Fibroblast of mammary gland (primary cell): ENCODE measurements around the gene GPBP1L1.
"Not testable (repeated sequence)": the region's sequence is repeated elsewhere in the genome, so short reads cannot be mapped to it uniquely, and the experiment has no call there.

Source experiments
- DNase-seq: peaks from one replicate; pipeline ENCODE4 v3.0.0-alpha.2; 2010; ENCODE audit warnings: low read depth
- H3K4me3 ChIP-seq: 2 replicates; pipeline ENCODE4 v1.5.1; 2011; ENCODE audit warnings: low read depth, mild to moderate bottlenecking, low read length, moderate library complexity; ENCODE audit not compliant: control insufficient read depth
- TF ChIP-seq, protein P1 (sequence below): conservative IDR thresholded peaks from 2 replicates; pipeline ENCODE4 v1.5.1; 2011; ENCODE audit warnings: low read depth, low read length, inconsistent platforms; ENCODE audit not compliant: control insufficient read depth, insufficient read depth

GPBP1L1 gene

DNA sequence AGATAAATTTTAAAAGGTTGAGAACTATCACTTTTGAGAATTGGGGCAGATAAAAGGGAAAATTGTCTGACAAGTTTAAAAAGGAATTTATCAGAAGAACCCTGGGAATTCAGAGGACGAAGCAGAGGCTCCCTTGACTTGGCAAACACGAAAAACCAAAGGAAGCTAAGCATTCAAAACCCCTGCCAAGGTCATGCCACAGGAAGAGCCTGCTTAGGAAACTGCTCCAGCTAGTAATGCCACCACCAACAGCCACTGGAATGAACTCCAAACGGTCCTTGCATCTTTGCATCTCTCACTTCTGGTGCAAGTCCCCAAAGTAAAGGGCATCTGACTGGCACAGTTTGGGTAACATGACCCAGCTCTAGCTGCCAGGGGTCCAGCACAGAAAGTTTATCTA is 7.2 kb downstream of the GPBP1L1 start:
- DNase-seq = peak; percentile 16
- TF ChIP-seq, protein P1, sequence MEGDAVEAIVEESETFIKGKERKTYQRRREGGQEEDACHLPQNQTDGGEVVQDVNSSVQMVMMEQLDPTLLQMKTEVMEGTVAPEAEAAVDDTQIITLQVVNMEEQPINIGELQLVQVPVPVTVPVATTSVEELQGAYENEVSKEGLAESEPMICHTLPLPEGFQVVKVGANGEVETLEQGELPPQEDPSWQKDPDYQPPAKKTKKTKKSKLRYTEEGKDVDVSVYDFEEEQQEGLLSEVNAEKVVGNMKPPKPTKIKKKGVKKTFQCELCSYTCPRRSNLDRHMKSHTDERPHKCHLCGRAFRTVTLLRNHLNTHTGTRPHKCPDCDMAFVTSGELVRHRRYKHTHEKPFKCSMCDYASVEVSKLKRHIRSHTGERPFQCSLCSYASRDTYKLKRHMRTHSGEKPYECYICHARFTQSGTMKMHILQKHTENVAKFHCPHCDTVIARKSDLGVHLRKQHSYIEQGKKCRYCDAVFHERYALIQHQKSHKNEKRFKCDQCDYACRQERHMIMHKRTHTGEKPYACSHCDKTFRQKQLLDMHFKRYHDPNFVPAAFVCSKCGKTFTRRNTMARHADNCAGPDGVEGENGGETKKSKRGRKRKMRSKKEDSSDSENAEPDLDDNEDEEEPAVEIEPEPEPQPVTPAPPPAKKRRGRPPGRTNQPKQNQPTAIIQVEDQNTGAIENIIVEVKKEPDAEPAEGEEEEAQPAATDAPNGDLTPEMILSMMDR = no peak
- H3K4me3 ChIP-seq = no peak overlapping the region

DNA sequence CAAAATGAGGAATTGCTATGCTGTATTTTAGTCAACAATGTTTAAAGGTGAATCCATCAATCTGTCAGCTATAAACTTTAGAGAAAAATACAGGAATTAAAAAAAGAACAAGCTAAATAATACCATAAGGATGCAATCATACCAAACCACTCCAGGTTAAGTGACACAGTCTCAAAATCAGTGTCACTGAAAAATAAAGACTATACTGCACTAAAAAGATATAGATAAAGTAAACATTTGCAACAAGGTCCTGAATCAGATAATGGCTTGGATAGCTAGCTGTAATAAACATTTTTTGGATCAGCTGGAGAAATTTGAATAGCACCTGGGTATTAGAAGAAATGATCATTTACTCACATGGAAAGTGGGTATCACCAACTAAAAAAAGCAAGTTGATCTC is 7.8 kb downstream of the GPBP1L1 start:
- DNase-seq = no peak
- TF ChIP-seq, protein P1 = no peak
- no peak overlapping the region for H3K4me3 ChIP-seq

DNA sequence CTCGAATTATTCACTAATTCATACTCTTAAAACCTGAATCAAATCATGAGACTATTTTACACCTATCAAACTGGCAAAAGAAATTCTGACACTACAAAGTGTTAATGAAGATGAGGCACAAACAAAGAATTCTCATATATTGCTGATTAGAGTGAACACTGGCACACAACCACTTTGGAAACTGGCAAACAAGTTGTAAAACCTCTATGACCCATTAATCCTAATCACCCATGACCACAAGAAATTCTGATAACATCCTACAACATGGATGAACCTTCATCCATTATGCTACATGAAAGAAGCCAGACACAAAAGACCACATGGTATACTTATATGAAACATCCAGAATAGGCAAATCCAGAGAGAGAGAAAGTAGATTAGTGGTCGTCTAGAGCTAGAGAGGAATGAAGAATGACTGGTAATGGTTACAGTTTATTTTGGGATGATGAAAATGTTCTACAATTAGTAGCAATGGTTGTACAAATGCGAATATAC is 8.5 kb downstream of the GPBP1L1 start:
- no peak for DNase-seq
- TF ChIP-seq, protein P1 = no peak
- no peak overlapping the region for H3K4me3 ChIP-seq

DNA sequence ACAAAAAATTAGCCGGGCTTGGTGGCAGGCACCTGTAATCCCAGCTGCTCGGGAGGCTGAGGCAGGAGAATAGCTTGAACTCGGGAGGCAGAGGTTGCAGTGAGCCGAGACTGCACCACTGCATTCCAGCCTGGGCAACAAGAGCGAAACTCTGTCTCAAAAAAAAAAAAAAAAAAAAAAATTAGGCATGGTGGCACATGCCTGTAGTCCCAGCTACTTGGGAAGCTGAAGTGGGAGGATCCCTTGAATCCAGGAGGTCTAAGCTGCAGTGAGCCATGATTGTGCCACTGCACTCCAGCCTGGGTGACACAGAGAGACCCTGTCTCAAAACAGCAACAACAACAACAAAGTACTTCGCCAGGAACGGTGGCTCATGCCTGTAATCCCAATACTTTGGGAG is 9.8 kb downstream of the GPBP1L1 start:
- H3K4me3 ChIP-seq, DNase-seq: not testable (repeated sequence)

DNA sequence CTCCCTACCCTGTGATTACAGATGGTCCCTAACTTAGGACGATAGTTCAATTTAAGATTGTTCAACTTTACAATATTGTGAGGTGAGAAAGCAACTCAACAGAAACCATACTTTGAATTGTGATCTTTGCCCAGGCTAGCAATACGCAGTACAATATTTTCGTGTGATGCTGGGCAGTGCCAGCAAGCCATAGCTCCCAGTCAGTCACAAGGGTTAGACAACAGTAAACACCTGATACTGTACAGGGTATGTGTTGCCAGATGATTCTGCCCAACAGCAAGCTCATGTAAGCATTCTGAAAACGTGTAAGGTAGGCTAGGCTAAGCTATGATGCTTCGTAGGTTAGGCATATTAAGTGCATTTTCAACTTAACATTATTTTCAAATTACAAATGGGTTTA is 11.9 kb downstream of the GPBP1L1 start:
- no peak overlapping the region for H3K4me3 ChIP-seq
- TF ChIP-seq, protein P1 = no peak
- no peak for DNase-seq

DNA sequence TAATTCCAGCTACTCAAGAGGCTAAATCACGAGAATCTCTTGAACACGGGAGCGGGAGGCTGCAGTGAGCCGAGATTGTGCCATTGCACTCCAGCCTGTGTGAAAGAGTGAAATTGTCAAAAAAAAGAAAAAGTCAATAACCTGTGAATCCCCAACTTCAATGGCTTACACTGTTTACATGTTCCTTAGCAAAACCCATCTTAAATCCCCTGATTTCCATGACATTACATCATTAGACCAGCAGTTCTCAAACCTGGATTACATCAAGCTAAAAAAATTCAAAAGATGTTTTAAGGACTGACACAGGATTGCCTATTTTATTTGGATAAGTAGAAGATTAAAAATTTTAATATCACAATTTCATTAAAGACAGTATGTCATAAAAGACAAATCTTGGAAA is 12.4 kb downstream of the GPBP1L1 start:
- DNase-seq = no peak
- H3K4me3 ChIP-seq = no peak overlapping the region
- TF ChIP-seq, protein P1 = no peak

DNA sequence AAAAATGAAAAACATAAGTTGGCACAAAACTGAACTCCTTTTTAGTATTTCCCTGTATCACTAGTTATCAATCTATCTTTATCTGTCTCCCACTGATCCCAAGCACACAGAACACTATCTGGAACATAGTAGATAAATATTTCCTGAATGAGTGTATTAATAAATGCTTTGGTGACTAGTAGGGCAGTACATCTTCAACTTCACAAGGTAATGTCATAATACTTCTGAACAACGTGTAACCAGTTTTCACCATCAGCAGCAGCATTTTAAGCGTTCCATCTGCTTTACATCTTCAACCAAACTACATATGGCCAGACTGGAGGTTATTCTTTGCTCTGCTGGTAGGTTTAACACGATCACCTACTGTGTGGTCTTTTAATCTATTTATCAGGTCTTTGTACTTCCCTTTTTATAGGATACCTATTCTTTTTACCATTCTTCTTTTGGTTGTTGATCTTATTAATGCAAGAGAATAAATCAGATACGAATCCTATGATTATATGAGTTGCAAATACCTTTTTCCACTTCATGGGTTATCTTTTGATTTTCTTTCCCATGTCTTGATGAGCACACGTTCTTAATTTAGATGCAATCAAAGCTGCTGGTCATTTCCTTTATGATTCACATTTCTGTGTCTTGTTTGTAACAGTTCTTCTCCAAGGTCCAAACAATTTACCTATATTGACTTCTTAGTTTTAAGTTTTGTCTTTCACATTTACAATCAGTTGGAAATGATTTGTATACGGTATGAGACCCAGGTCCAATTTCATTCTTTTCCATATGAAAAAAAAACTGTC is 16.3 kb downstream of the GPBP1L1 start:
- TF ChIP-seq, protein P1 = no peak
- DNase-seq = peak; percentile 63
- H3K4me3 ChIP-seq = no peak overlapping the region
